Activated CD4-positive, CD25-positive, alpha-beta regulatory T cell treated with anti-CD3 and anti-CD28 coated beads, Interleukin-2, amount 50 U/mL, for 16 hours (primary cell): ENCODE data around the gene ARL17B.
"Not testable (repeated sequence)": the region's sequence is repeated elsewhere in the genome, so short reads cannot be mapped to it uniquely, and the experiment has no call there.

ENCODE experiments used
- DNase-seq: peaks from one replicate; pipeline ENCODE4 v3.0.0-alpha.2; 2020; ENCODE audit warnings: low read depth, low spot score

ARL17B gene

GRCh38 chr17:46361755-46362154 is at the start of gene ARL17B:
Gene ARL17B (minus strand): TSS chr17:46361766. CDS start chr17:46358397, 3,369 bp downstream.
- peak; percentile 89 for DNase-seq

- DNase-seq: not testable (repeated sequence)
Measured at GRCh38 chr17:46409864-46410263, 48.3 kb upstream of the ARL17B start.

GRCh38 chr17:46407155-46407554 is 45.6 kb upstream of the ARL17B start:
- DNase-seq: not testable (repeated sequence)

GRCh38 chr17:46401033-46401787 is 39.6 kb upstream of the ARL17B start:
- DNase-seq: not testable (repeated sequence)

GRCh38 chr17:46400543-46400942 is 39.0 kb upstream of the ARL17B start:
- DNase-seq: not testable (repeated sequence)

GRCh38 chr17:46399993-46400392 is 38.4 kb upstream of the ARL17B start:
- not testable (repeated sequence) for DNase-seq

- not testable (repeated sequence) for DNase-seq
Measured at GRCh38 chr17:46396292-46396691, 34.7 kb upstream of the ARL17B start.

GRCh38 chr17:46393702-46394101 is 32.1 kb upstream of the ARL17B start:
- DNase-seq: not testable (repeated sequence)

- DNase-seq: not testable (repeated sequence)
Measured at GRCh38 chr17:46385491-46385890, 23.9 kb upstream of the ARL17B start.

- not testable (repeated sequence) for DNase-seq
Measured at GRCh38 chr17:46383118-46383517, 21.6 kb upstream of the ARL17B start.

- not testable (repeated sequence) for DNase-seq
Measured at GRCh38 chr17:46373418-46373817, 11.9 kb upstream of the ARL17B start.

- DNase-seq: not testable (repeated sequence)
Measured at GRCh38 chr17:46372236-46373229, 11.0 kb upstream of the ARL17B start.

GRCh38 chr17:46367520-46367919 is 6.0 kb upstream of the ARL17B start:
- DNase-seq: not testable (repeated sequence)

GRCh38 chr17:46361145-46361735 is 326 bp downstream of the ARL17B start:
- DNase-seq: not testable (repeated sequence)

- not testable (repeated sequence) for DNase-seq
Measured at GRCh38 chr17:46353856-46354255, 7.7 kb downstream of the ARL17B start.

GRCh38 chr17:46349060-46349459 is 12.5 kb downstream of the ARL17B start:
- not testable (repeated sequence) for DNase-seq

- not testable (repeated sequence) for DNase-seq
Measured at GRCh38 chr17:46348345-46348744, 13.2 kb downstream of the ARL17B start.

GRCh38 chr17:46342131-46342530 is 19.4 kb downstream of the ARL17B start:
- DNase-seq: not testable (repeated sequence)

GRCh38 chr17:46341220-46341619 is 20.3 kb downstream of the ARL17B start:
- DNase-seq: not testable (repeated sequence)

- DNase-seq: not testable (repeated sequence)
Measured at GRCh38 chr17:46294831-46295230, 66.7 kb downstream of the ARL17B start, which contains the start of gene LRRC37A. Gene LRRC37A (plus strand): TSS chr17:46295131. CDS start chr17:46295134, 3 bp downstream.

GRCh38 chr17:46291618-46292017 is 69.9 kb downstream of the ARL17B start:
- not testable (repeated sequence) for DNase-seq
